ENCODE measurements around the gene ACACA.

- TF ChIP-seq CTCF (conservative IDR thresholded peaks at IDR 0.05; ENCODE audit: low read depth, low read length) (no peak), EZH2phosphoT487 (IDR thresholded peaks at IDR 0.05; ENCODE audit: borderline replicate concordance, low read length) (no peak), EZH2 (IDR thresholded peaks at IDR 0.05; ENCODE audit: low read length, unreplicated experiment) (no peak)
Measured at GRCh38 chr17:37050920-37051319, 355.7 kb downstream of the ACACA start.
